ENCODE measurements around the gene TTLL4. TPM values are rescaled to one million over a fixed set of nuclear protein-coding genes. Genes with fewer than 3 reads are reported as not detected.
A peak's percentile ranks its signal among the peaks of the same experiment; 100 is the strongest.

Gene TTLL4
- 10 to 100 TPM; 25.1 to 30.5 TPM for total RNA-seq
- polyA plus RNA-seq, result 10 to 100 TPM; 18.6 to 19.6 TPM
- long read RNA-seq, donor 1, full-length matches to known transcripts, result 4 of 12 reads
- long read RNA-seq, donor 1, partial matches to known transcripts, result 8 of 12 reads
- long read RNA-seq, donor 1, other reads (novel, unspliced or antisense), result 0 of 12 reads
- long read RNA-seq, donor 2, partial matches to known transcripts, result 7 of 8 reads
- long read RNA-seq, donor 2, other reads (novel, unspliced or antisense), result 0 of 8 reads
- long read RNA-seq, donor 3, full-length matches to known transcripts, result 3 of 9 reads
- long read RNA-seq, donor 3, partial matches to known transcripts, result 6 of 9 reads
- long read RNA-seq, donor 3, other reads (novel, unspliced or antisense), result 0 of 9 reads
- long read RNA-seq, donor 4, partial matches to known transcripts, result 0 of 2 reads
- long read RNA-seq, donor 4, other reads (novel, unspliced or antisense), result 0 of 2 reads
- long read RNA-seq, donor 5, full-length matches to known transcripts, result 2 of 20 reads
- long read RNA-seq, donor 5, partial matches to known transcripts, result 18 of 20 reads
- long read RNA-seq, donor 5, other reads (novel, unspliced or antisense), result 0 of 20 reads

- Histone ChIP-seq H3K9me3 (ENCODE audit: control insufficient read depth in 4 of 4, insufficient read depth in 3 of 4, low read length in 3 of 4) (no peaks in the 10 kb centered on the region), H3K4me1 (ENCODE audit: control insufficient read depth in 5 of 5, insufficient read depth in 5 of 5, low read length in 5 of 5) (peaks cover 0 to 17% (median 4%) of the 10 kb centered on the region in 5 donors), H3K27me3 (ENCODE audit: control insufficient read depth in 3 of 3, insufficient read depth in 3 of 3, low read length in 2 of 3) (no peaks in the 10 kb centered on the region), H3K27ac (ENCODE audit: low read depth in 1 of 2, low read length in 1 of 2) (peak within 1 kb of the TSS; percentile 90 to 93), H3K4me3 (peak within 1 kb of the TSS; percentile 83), H3K9ac (ENCODE audit: insufficient read depth in 1 of 2, low read length in 2 of 2) (peak within 1 kb of the TSS; percentile 39 to 64), H3K36me3 (ENCODE audit: control insufficient read depth in 4 of 4, insufficient read depth in 4 of 4, low read length in 4 of 4) (peaks cover 0 to under 1% (median 0%) of the 10 kb centered on the region in 4 donors)
- ATAC-seq (ENCODE audit: insufficient read depth, low FRiP score) (peak; percentile 98), DNase-seq (peak; percentile 98 to 99 (median 98))
- peak; percentile 68 for TF ChIP-seq CTCF (IDR thresholded peaks at IDR 0.05; ENCODE audit: control extremely low read depth, extremely low read depth)
- 0% methylated on average over 70 to 74 of the region's 74 CpGs for WGBS, 2 donors
Observed at GRCh38 chr2:218710687-218711549, at the start of gene TTLL4. TSS of gene TTLL4 (plus strand) at chr2:218710835. CDS start at chr2:218737677, 26,842 bp downstream.

GRCh38 chr2:218662377-218662776, 48.3 kb upstream of the TTLL4 start:
- WGBS, 2 donors, result 86 to 92% methylated on average over 7 of the region's 7 CpGs
- ATAC-seq (ENCODE audit: insufficient read depth, low FRiP score) (no peak), DNase-seq (no peak)
- peaks cover 30 to 44% (median 37%) of the 10 kb centered on the region in 4 donors for H3K36me3 ChIP-seq (ENCODE audit: control insufficient read depth in 4 of 4, insufficient read depth in 4 of 4, low read length in 4 of 4)
- H3K27ac ChIP-seq (ENCODE audit: low read depth in 1 of 2, low read length in 1 of 2), result no peak overlapping the region
- H3K9me3 ChIP-seq (ENCODE audit: control insufficient read depth in 4 of 4, insufficient read depth in 3 of 4, low read length in 3 of 4), result no peaks in the 10 kb centered on the region
- no peak overlapping the region for H3K9ac ChIP-seq (ENCODE audit: insufficient read depth in 1 of 2, low read length in 2 of 2)
- peaks cover 0 to 18% (median 5%) of the 10 kb centered on the region in 5 donors for H3K4me1 ChIP-seq (ENCODE audit: control insufficient read depth in 5 of 5, insufficient read depth in 5 of 5, low read length in 5 of 5)
- H3K4me3 ChIP-seq, result no peak overlapping the region
- TF ChIP-seq CTCF (IDR thresholded peaks at IDR 0.05; ENCODE audit: control extremely low read depth, extremely low read depth), result no peak
- no peaks in the 10 kb centered on the region for H3K27me3 ChIP-seq (ENCODE audit: control insufficient read depth in 3 of 3, insufficient read depth in 3 of 3, low read length in 2 of 3)

- Histone ChIP-seq H3K36me3 (ENCODE audit: control insufficient read depth in 4 of 4, insufficient read depth in 4 of 4, low read length in 4 of 4) (peaks cover 30 to 48% (median 38%) of the 10 kb centered on the region in 4 donors), H3K27ac (ENCODE audit: low read depth in 1 of 2, low read length in 1 of 2) (no peak overlapping the region), H3K4me1 (ENCODE audit: control insufficient read depth in 5 of 5, insufficient read depth in 5 of 5, low read length in 5 of 5) (peaks cover 0 to 18% (median 5%) of the 10 kb centered on the region in 5 donors), H3K27me3 (ENCODE audit: control insufficient read depth in 3 of 3, insufficient read depth in 3 of 3, low read length in 2 of 3) (no peaks in the 10 kb centered on the region), H3K9ac (ENCODE audit: insufficient read depth in 1 of 2, low read length in 2 of 2) (no peak overlapping the region), H3K4me3 (no peak overlapping the region), H3K9me3 (ENCODE audit: control insufficient read depth in 4 of 4, insufficient read depth in 3 of 4, low read length in 3 of 4) (no peaks in the 10 kb centered on the region)
- DNase-seq, result no peak
- WGBS, 2 donors, result 92 to 95% methylated on average over 10 of the region's 10 CpGs
- no peak for ATAC-seq (ENCODE audit: insufficient read depth, low FRiP score)
- no peak for TF ChIP-seq CTCF (IDR thresholded peaks at IDR 0.05; ENCODE audit: control extremely low read depth, extremely low read depth)
Observed at GRCh38 chr2:218662827-218663226, 47.8 kb upstream of the TTLL4 start.
